HG02763 (cell line): ENCODE data around the gene ERC2.
"Not testable (repeated sequence)": the region's sequence is repeated elsewhere in the genome, so short reads cannot be mapped to it uniquely, and the experiment has no call there.

Experiments
- ATAC-seq: cut with Tn5 transposase; IDR thresholded peaks from one replicate; pipeline ENCODE4 v1.9.1; 2021; ENCODE audit warnings: mild to moderate bottlenecking, moderate library complexity; ENCODE audit not compliant: unreplicated experiment

Gene ERC2

GRCh38 chr3:55858727-55859126 is 609.5 kb downstream of the ERC2 start:
- ATAC-seq = no peak

GRCh38 chr3:55858302-55858701 is 610.0 kb downstream of the ERC2 start:
- no peak for ATAC-seq

GRCh38 chr3:55857633-55858032 is 610.6 kb downstream of the ERC2 start:
- no peak for ATAC-seq

- ATAC-seq = no peak
Measured at GRCh38 chr3:55855311-55855710, 613.0 kb downstream of the ERC2 start.

GRCh38 chr3:55854494-55854893 is 613.8 kb downstream of the ERC2 start:
- no peak for ATAC-seq

- no peak for ATAC-seq
Measured at GRCh38 chr3:55852326-55852725, 615.9 kb downstream of the ERC2 start.

GRCh38 chr3:55842204-55842603 is 626.1 kb downstream of the ERC2 start:
- no peak for ATAC-seq

GRCh38 chr3:55831876-55832275 is 636.4 kb downstream of the ERC2 start:
- ATAC-seq = not testable (repeated sequence)

GRCh38 chr3:55828712-55829111 is 639.6 kb downstream of the ERC2 start:
- no peak for ATAC-seq

GRCh38 chr3:55827786-55828185 is 640.5 kb downstream of the ERC2 start:
- ATAC-seq = no peak

GRCh38 chr3:55826731-55827496 is 641.4 kb downstream of the ERC2 start:
- no peak for ATAC-seq

- no peak for ATAC-seq
Measured at GRCh38 chr3:55826097-55826496, 642.2 kb downstream of the ERC2 start.

GRCh38 chr3:55824406-55824805 is 643.9 kb downstream of the ERC2 start:
- ATAC-seq = no peak

GRCh38 chr3:55823829-55824228 is 644.4 kb downstream of the ERC2 start:
- no peak for ATAC-seq

- ATAC-seq = no peak
Measured at GRCh38 chr3:55823001-55823400, 645.3 kb downstream of the ERC2 start.

- ATAC-seq = no peak
Measured at GRCh38 chr3:55819005-55819404, 649.3 kb downstream of the ERC2 start.

- no peak for ATAC-seq
Measured at GRCh38 chr3:55818485-55818884, 649.8 kb downstream of the ERC2 start.

- no peak for ATAC-seq
Measured at GRCh38 chr3:55816794-55817576, 651.3 kb downstream of the ERC2 start.

- no peak for ATAC-seq
Measured at GRCh38 chr3:55815262-55815661, 653.0 kb downstream of the ERC2 start.

GRCh38 chr3:55813268-55814097 is 654.8 kb downstream of the ERC2 start:
- no peak for ATAC-seq

GRCh38 chr3:55812394-55813013 is 655.8 kb downstream of the ERC2 start:
- no peak for ATAC-seq
